ENCODE data around the gene SBF1.
A peak's percentile ranks its signal among the peaks of the same experiment; 100 is the strongest.

SBF1 gene

GRCh38 chr22:50463188-50463900, 11.5 kb downstream of the SBF1 start:
- H3K9ac ChIP-seq (ENCODE audit: low read depth, low read length, poor library complexity): no peak overlapping the region
- H3K14ac ChIP-seq (ENCODE audit: low read length): no peak overlapping the region
- H3K27ac ChIP-seq (replicated peaks; ENCODE audit: low read length): no peak overlapping the region
- no peak overlapping the region for H2BK12ac ChIP-seq (ENCODE audit: low read length)
- no peaks in the 10 kb centered on the region for H3K4me1 ChIP-seq (ENCODE audit: control insufficient read depth in 2 of 2, insufficient read depth in 1 of 2, low read depth in 1 of 2, low read length in 2 of 2)
- no peak overlapping the region for H2BK15ac ChIP-seq (ENCODE audit: low read length)
- H4K8ac ChIP-seq (ENCODE audit: low read depth, low read length): no peak overlapping the region
- no peak for DNase-seq (ENCODE audit: low spot score)
- WGBS, 2 donors (ENCODE audit: extremely low coverage in 2 of 2, insufficient read length in 2 of 2, insufficient replicate concordance in 1 of 2): no CpG with 5 or more reads among the region's 28 CpGs
- H4K91ac ChIP-seq (ENCODE audit: low read depth, low read length, poor library complexity): no peak overlapping the region
- peak overlapping the region; percentile 55 for H3K23ac ChIP-seq (ENCODE audit: low read depth, low read length, poor library complexity)
- no peak overlapping the region for H3K18ac ChIP-seq (ENCODE audit: low read length)
- no peak overlapping the region for H3K4me3 ChIP-seq (ENCODE audit: low read length in 2 of 2)
- H2BK5ac ChIP-seq (ENCODE audit: low read length): no peak overlapping the region
- no peak overlapping the region for H3K4ac ChIP-seq (ENCODE audit: low read length)
- H3K36me3 ChIP-seq (replicated peaks in 1 of 2; ENCODE audit: control insufficient read depth in 2 of 2, insufficient read depth in 2 of 2, low read length in 2 of 2): peaks cover 80 to 99% of the 10 kb centered on the region in 2 donors
- H3K79me1 ChIP-seq (ENCODE audit: low read depth, low read length): peaks cover 15% of the 10 kb centered on the region
- no peak overlapping the region for H2BK120ac ChIP-seq (ENCODE audit: low read depth, low read length)
- no peak overlapping the region for H2AFZ ChIP-seq (ENCODE audit: low read length)
- H2AK5ac ChIP-seq (ENCODE audit: low read depth, low read length): no peak overlapping the region
- H3K27me3 ChIP-seq (ENCODE audit: control insufficient read depth in 3 of 3, insufficient read depth in 3 of 3, low read depth in 1 of 3, low read length in 3 of 3): no peaks in the 10 kb centered on the region
- H3K4me2 ChIP-seq (ENCODE audit: insufficient read depth, low read length, poor library complexity, severe bottlenecking): peak overlapping the region; percentile 24
- H3K9me3 ChIP-seq (replicated peaks in 1 of 2; ENCODE audit: control insufficient read depth in 2 of 2, insufficient read depth in 1 of 2, low read depth in 1 of 2, low read length in 2 of 2): no peaks in the 10 kb centered on the region

- H3K36me3 ChIP-seq (replicated peaks in 1 of 2; ENCODE audit: control insufficient read depth in 2 of 2, insufficient read depth in 2 of 2, low read length in 2 of 2): peaks cover 81 to 98% of the 10 kb centered on the region in 2 donors
These were observed 12.8 kb downstream of the SBF1 start for GRCh38 chr22:50461979-50462540.

DNA sequence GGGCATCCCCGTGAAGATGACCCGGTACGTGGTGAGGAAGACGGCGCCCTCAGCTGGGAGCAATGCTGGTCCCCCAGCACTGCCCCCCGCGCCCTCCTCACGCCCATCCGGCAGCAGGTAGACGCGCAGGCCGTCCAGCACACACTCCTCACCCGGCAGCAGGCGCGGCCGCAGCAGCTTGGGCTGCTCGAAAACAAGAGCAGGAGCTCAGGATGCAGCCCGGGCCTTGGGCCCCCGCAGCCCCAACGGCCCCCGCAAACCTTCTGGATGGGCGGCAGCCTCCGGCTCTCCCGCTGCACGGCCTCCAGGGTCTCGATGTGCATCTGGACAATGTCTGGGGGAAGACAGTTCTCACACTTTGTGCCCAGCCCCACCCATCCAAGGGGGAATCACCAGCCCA, 13.3 kb downstream of the SBF1 start:
- no peak overlapping the region for H3K14ac ChIP-seq (ENCODE audit: low read length)
- H3K4ac ChIP-seq (ENCODE audit: low read length): no peak overlapping the region
- H3K4me3 ChIP-seq (ENCODE audit: low read length in 2 of 2): no peak overlapping the region
- no peak overlapping the region for H2BK15ac ChIP-seq (ENCODE audit: low read length)
- WGBS, 2 donors (ENCODE audit: extremely low coverage in 2 of 2, insufficient read length in 2 of 2, insufficient replicate concordance in 1 of 2): no CpG with 5 or more reads among the region's 26 CpGs
- no peaks in the 10 kb centered on the region for H3K27me3 ChIP-seq (ENCODE audit: control insufficient read depth in 3 of 3, insufficient read depth in 3 of 3, low read depth in 1 of 3, low read length in 3 of 3)
- H4K8ac ChIP-seq (ENCODE audit: low read depth, low read length): no peak overlapping the region
- H3K4me2 ChIP-seq (ENCODE audit: insufficient read depth, low read length, poor library complexity, severe bottlenecking): no peak overlapping the region
- H3K23ac ChIP-seq (ENCODE audit: low read depth, low read length, poor library complexity): no peak overlapping the region
- H2AFZ ChIP-seq (ENCODE audit: low read length): no peak overlapping the region
- H2AK5ac ChIP-seq (ENCODE audit: low read depth, low read length): no peak overlapping the region
- H3K36me3 ChIP-seq (replicated peaks in 1 of 2; ENCODE audit: control insufficient read depth in 2 of 2, insufficient read depth in 2 of 2, low read length in 2 of 2): peaks cover 78 to 98% of the 10 kb centered on the region in 2 donors
- H3K79me1 ChIP-seq (ENCODE audit: low read depth, low read length): peaks cover 5% of the 10 kb centered on the region
- peak overlapping the region; percentile 21 for H3K9ac ChIP-seq (ENCODE audit: low read depth, low read length, poor library complexity)
- no peak overlapping the region for H2BK5ac ChIP-seq (ENCODE audit: low read length)
- H3K18ac ChIP-seq (ENCODE audit: low read length): no peak overlapping the region
- H3K9me3 ChIP-seq (replicated peaks in 1 of 2; ENCODE audit: control insufficient read depth in 2 of 2, insufficient read depth in 1 of 2, low read depth in 1 of 2, low read length in 2 of 2): no peaks in the 10 kb centered on the region
- no peak overlapping the region for H2BK12ac ChIP-seq (ENCODE audit: low read length)
- no peak overlapping the region for H2BK120ac ChIP-seq (ENCODE audit: low read depth, low read length)
- no peaks in the 10 kb centered on the region for H3K4me1 ChIP-seq (ENCODE audit: control insufficient read depth in 2 of 2, insufficient read depth in 1 of 2, low read depth in 1 of 2, low read length in 2 of 2)
- H3K27ac ChIP-seq (replicated peaks; ENCODE audit: low read length): no peak overlapping the region
- H4K91ac ChIP-seq (ENCODE audit: low read depth, low read length, poor library complexity): no peak overlapping the region
- no peak for DNase-seq (ENCODE audit: low spot score)

More at GRCh38 chr22:50461979-50462540, 12.8 kb downstream of the SBF1 start:
- H3K27ac ChIP-seq (replicated peaks; ENCODE audit: low read length): no peak overlapping the region
- no peak overlapping the region for H2BK15ac ChIP-seq (ENCODE audit: low read length)
- H2AK5ac ChIP-seq (ENCODE audit: low read depth, low read length): no peak overlapping the region
- no peak overlapping the region for H3K14ac ChIP-seq (ENCODE audit: low read length)
- H2BK12ac ChIP-seq (ENCODE audit: low read length): no peak overlapping the region
- no peaks in the 10 kb centered on the region for H3K9me3 ChIP-seq (replicated peaks in 1 of 2; ENCODE audit: control insufficient read depth in 2 of 2, insufficient read depth in 1 of 2, low read depth in 1 of 2, low read length in 2 of 2)
- H4K91ac ChIP-seq (ENCODE audit: low read depth, low read length, poor library complexity): no peak overlapping the region
- H3K79me1 ChIP-seq (ENCODE audit: low read depth, low read length): peaks cover 5% of the 10 kb centered on the region
- H2BK120ac ChIP-seq (ENCODE audit: low read depth, low read length): no peak overlapping the region
- H3K27me3 ChIP-seq (ENCODE audit: control insufficient read depth in 3 of 3, insufficient read depth in 3 of 3, low read depth in 1 of 3, low read length in 3 of 3): no peaks in the 10 kb centered on the region
- H3K18ac ChIP-seq (ENCODE audit: low read length): no peak overlapping the region
- H2AFZ ChIP-seq (ENCODE audit: low read length): no peak overlapping the region
- H3K23ac ChIP-seq (ENCODE audit: low read depth, low read length, poor library complexity): no peak overlapping the region
- H3K4me3 ChIP-seq (ENCODE audit: low read length in 2 of 2): no peak overlapping the region
- H3K4me1 ChIP-seq (ENCODE audit: control insufficient read depth in 2 of 2, insufficient read depth in 1 of 2, low read depth in 1 of 2, low read length in 2 of 2): no peaks in the 10 kb centered on the region
- no peak overlapping the region for H4K8ac ChIP-seq (ENCODE audit: low read depth, low read length)
- no peak overlapping the region for H3K4me2 ChIP-seq (ENCODE audit: insufficient read depth, low read length, poor library complexity, severe bottlenecking)
- WGBS, 2 donors (ENCODE audit: extremely low coverage in 2 of 2, insufficient read length in 2 of 2, insufficient replicate concordance in 1 of 2): no CpG with 5 or more reads among the region's 30 CpGs
- DNase-seq (ENCODE audit: low spot score): no peak
- no peak overlapping the region for H3K9ac ChIP-seq (ENCODE audit: low read depth, low read length, poor library complexity)
- H3K4ac ChIP-seq (ENCODE audit: low read length): no peak overlapping the region
- no peak overlapping the region for H2BK5ac ChIP-seq (ENCODE audit: low read length)

DNA sequence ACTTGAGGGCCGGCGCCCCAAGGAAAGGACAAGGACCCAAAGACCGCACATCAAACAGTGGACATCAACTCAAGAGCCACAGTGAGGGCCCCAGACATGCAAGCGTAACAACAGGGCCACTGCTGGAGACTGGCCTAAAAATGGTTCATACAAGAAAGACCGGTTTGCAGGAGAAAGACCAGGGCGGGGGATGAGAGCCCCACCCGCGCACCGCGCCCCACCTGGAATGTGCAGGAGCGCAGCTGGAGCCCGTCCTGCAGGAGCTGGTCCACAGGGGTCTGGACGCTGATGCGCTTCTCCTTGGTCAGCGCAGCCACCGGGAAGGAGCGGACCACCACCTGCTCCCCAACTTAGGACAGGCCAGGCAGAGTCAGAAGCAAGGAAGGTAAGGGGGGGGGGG, 13.9 kb downstream of the SBF1 start:
- DNase-seq (ENCODE audit: low spot score): no peak
- H3K9me3 ChIP-seq (replicated peaks in 1 of 2; ENCODE audit: control insufficient read depth in 2 of 2, insufficient read depth in 1 of 2, low read depth in 1 of 2, low read length in 2 of 2): no peaks in the 10 kb centered on the region
- no peaks in the 10 kb centered on the region for H3K27me3 ChIP-seq (ENCODE audit: control insufficient read depth in 3 of 3, insufficient read depth in 3 of 3, low read depth in 1 of 3, low read length in 3 of 3)
- no peak overlapping the region for H2AFZ ChIP-seq (ENCODE audit: low read length)
- no peak overlapping the region for H3K18ac ChIP-seq (ENCODE audit: low read length)
- no peak overlapping the region for H3K4me2 ChIP-seq (ENCODE audit: insufficient read depth, low read length, poor library complexity, severe bottlenecking)
- H2BK5ac ChIP-seq (ENCODE audit: low read length): no peak overlapping the region
- no peak overlapping the region for H3K4me3 ChIP-seq (ENCODE audit: low read length in 2 of 2)
- H3K4ac ChIP-seq (ENCODE audit: low read length): no peak overlapping the region
- H2BK12ac ChIP-seq (ENCODE audit: low read length): no peak overlapping the region
- no peak overlapping the region for H2AK5ac ChIP-seq (ENCODE audit: low read depth, low read length)
- no peak overlapping the region for H3K9ac ChIP-seq (ENCODE audit: low read depth, low read length, poor library complexity)
- H3K79me1 ChIP-seq (ENCODE audit: low read depth, low read length): peaks cover 7% of the 10 kb centered on the region
- no peak overlapping the region for H2BK15ac ChIP-seq (ENCODE audit: low read length)
- no peak overlapping the region for H2BK120ac ChIP-seq (ENCODE audit: low read depth, low read length)
- no peak overlapping the region for H3K27ac ChIP-seq (replicated peaks; ENCODE audit: low read length)
- H3K23ac ChIP-seq (ENCODE audit: low read depth, low read length, poor library complexity): no peak overlapping the region
- no peak overlapping the region for H3K14ac ChIP-seq (ENCODE audit: low read length)
- no peak overlapping the region for H4K91ac ChIP-seq (ENCODE audit: low read depth, low read length, poor library complexity)
- peaks cover 78 to 97% of the 10 kb centered on the region in 2 donors for H3K36me3 ChIP-seq (replicated peaks in 1 of 2; ENCODE audit: control insufficient read depth in 2 of 2, insufficient read depth in 2 of 2, low read length in 2 of 2)
- no peak overlapping the region for H4K8ac ChIP-seq (ENCODE audit: low read depth, low read length)
- WGBS, 2 donors (ENCODE audit: extremely low coverage in 2 of 2, insufficient read length in 2 of 2, insufficient replicate concordance in 1 of 2): no CpG with 5 or more reads among the region's 17 CpGs
- H3K4me1 ChIP-seq (ENCODE audit: control insufficient read depth in 2 of 2, insufficient read depth in 1 of 2, low read depth in 1 of 2, low read length in 2 of 2): no peaks in the 10 kb centered on the region

All from neuronal stem cell (in vitro differentiated cells).